Measurements from ENCODE around the gene TRIM8. TPM values are rescaled to one million over a fixed set of nuclear protein-coding genes. Genes with fewer than 3 reads are reported as not detected.

The TRIM8 gene
- total RNA-seq, result 100 to 1,000 TPM; 136 to 173 TPM
- polyA plus RNA-seq, result 100 to 1,000 TPM in 1 of 2 donors, 10 to 100 TPM in 1; 81.5 to 104 TPM
- long read RNA-seq, donor 1, full-length matches to known transcripts, result 30 of 30 reads
- long read RNA-seq, donor 1, partial matches to known transcripts, result 0 of 30 reads
- long read RNA-seq, donor 1, other reads (novel, unspliced or antisense), result 0 of 30 reads
- long read RNA-seq, donor 2, full-length matches to known transcripts, result 11 of 11 reads
- long read RNA-seq, donor 2, partial matches to known transcripts, result 0 of 11 reads
- long read RNA-seq, donor 2, other reads (novel, unspliced or antisense), result 0 of 11 reads
- long read RNA-seq, donor 3, full-length matches to known transcripts, result 9 of 9 reads
- long read RNA-seq, donor 3, partial matches to known transcripts, result 0 of 9 reads
- long read RNA-seq, donor 3, other reads (novel, unspliced or antisense), result 0 of 9 reads
- long read RNA-seq, donor 4, full-length matches to known transcripts, result 10 of 10 reads
- long read RNA-seq, donor 4, partial matches to known transcripts, result 0 of 10 reads
- long read RNA-seq, donor 4, other reads (novel, unspliced or antisense), result 0 of 10 reads
- long read RNA-seq, donor 5, full-length matches to known transcripts, result 21 of 21 reads
- long read RNA-seq, donor 5, partial matches to known transcripts, result 0 of 21 reads
- long read RNA-seq, donor 5, other reads (novel, unspliced or antisense), result 0 of 21 reads

- WGBS, 2 donors, result 0% methylated on average over 58 to 80 of the region's 80 CpGs
- no peaks in the 10 kb centered on the region for H3K27me3 ChIP-seq (ENCODE audit: control insufficient read depth in 3 of 3, insufficient read depth in 3 of 3, low read length in 2 of 3)
- peaks cover 17 to 39% (median 25%) of the 10 kb centered on the region in 5 donors for H3K4me1 ChIP-seq (ENCODE audit: control insufficient read depth in 5 of 5, insufficient read depth in 5 of 5, low read length in 5 of 5)
- H3K9ac ChIP-seq (ENCODE audit: insufficient read depth in 1 of 2, low read length in 2 of 2), result peak within 1 kb of the TSS; percentile 73 to 93
- TF ChIP-seq, protein P1, sequence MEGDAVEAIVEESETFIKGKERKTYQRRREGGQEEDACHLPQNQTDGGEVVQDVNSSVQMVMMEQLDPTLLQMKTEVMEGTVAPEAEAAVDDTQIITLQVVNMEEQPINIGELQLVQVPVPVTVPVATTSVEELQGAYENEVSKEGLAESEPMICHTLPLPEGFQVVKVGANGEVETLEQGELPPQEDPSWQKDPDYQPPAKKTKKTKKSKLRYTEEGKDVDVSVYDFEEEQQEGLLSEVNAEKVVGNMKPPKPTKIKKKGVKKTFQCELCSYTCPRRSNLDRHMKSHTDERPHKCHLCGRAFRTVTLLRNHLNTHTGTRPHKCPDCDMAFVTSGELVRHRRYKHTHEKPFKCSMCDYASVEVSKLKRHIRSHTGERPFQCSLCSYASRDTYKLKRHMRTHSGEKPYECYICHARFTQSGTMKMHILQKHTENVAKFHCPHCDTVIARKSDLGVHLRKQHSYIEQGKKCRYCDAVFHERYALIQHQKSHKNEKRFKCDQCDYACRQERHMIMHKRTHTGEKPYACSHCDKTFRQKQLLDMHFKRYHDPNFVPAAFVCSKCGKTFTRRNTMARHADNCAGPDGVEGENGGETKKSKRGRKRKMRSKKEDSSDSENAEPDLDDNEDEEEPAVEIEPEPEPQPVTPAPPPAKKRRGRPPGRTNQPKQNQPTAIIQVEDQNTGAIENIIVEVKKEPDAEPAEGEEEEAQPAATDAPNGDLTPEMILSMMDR (IDR thresholded peaks at IDR 0.05; ENCODE audit: control extremely low read depth, extremely low read depth), result no peak
- H3K36me3 ChIP-seq (ENCODE audit: control insufficient read depth in 4 of 4, insufficient read depth in 4 of 4, low read length in 4 of 4), result peaks cover 0 to 12% (median 0%) of the 10 kb centered on the region in 4 donors
- H3K27ac ChIP-seq (ENCODE audit: low read depth in 1 of 2, low read length in 1 of 2), result peak within 1 kb of the TSS; percentile 98 to 100
- DNase-seq, result peak; percentile 55 to 67 (median 61)
- no peak for ATAC-seq (ENCODE audit: insufficient read depth, low FRiP score)
- H3K4me3 ChIP-seq, result peak within 1 kb of the TSS; percentile 87
- H3K9me3 ChIP-seq (ENCODE audit: control insufficient read depth in 4 of 4, insufficient read depth in 3 of 4, low read length in 3 of 4), result no peaks in the 10 kb centered on the region
Measured at GRCh38 chr10:102644066-102644645, at the start of gene TRIM8. TRIM8 (plus strand) TSS chr10:102644479; CDS start chr10:102644618, 139 bp downstream.

GRCh38 chr10:102595293-102595692 is 49.0 kb upstream of the TRIM8 start:
- H3K9ac ChIP-seq (ENCODE audit: insufficient read depth in 1 of 2, low read length in 2 of 2), result no peak overlapping the region
- H3K4me1 ChIP-seq (ENCODE audit: control insufficient read depth in 5 of 5, insufficient read depth in 5 of 5, low read length in 5 of 5), result peaks cover 9 to 20% (median 17%) of the 10 kb centered on the region in 5 donors
- H3K36me3 ChIP-seq (ENCODE audit: control insufficient read depth in 4 of 4, insufficient read depth in 4 of 4, low read length in 4 of 4), result peaks cover 0 to 25% (median 17%) of the 10 kb centered on the region in 4 donors
- TF ChIP-seq, protein P1 (IDR thresholded peaks at IDR 0.05; ENCODE audit: control extremely low read depth, extremely low read depth), result no peak
- H3K27me3 ChIP-seq (ENCODE audit: control insufficient read depth in 3 of 3, insufficient read depth in 3 of 3, low read length in 2 of 3), result no peaks in the 10 kb centered on the region
- peak overlapping the region in 1 of 2 donors; percentile 44 for H3K27ac ChIP-seq (ENCODE audit: low read depth in 1 of 2, low read length in 1 of 2)
- no peak overlapping the region for H3K4me3 ChIP-seq
- DNase-seq (no peak), ATAC-seq (ENCODE audit: insufficient read depth, low FRiP score) (no peak)
- H3K9me3 ChIP-seq (ENCODE audit: control insufficient read depth in 4 of 4, insufficient read depth in 3 of 4, low read length in 3 of 4), result no peaks in the 10 kb centered on the region
- WGBS, 2 donors, result 45 to 48% methylated on average over 2 of the region's 2 CpGs

- TF ChIP-seq, protein P1 (IDR thresholded peaks at IDR 0.05; ENCODE audit: control extremely low read depth, extremely low read depth), result no peak
- Histone ChIP-seq H3K9ac (ENCODE audit: insufficient read depth in 1 of 2, low read length in 2 of 2) (no peak overlapping the region), H3K4me1 (ENCODE audit: control insufficient read depth in 5 of 5, insufficient read depth in 5 of 5, low read length in 5 of 5) (peaks cover 10 to 25% (median 23%) of the 10 kb centered on the region in 5 donors), H3K27me3 (ENCODE audit: control insufficient read depth in 3 of 3, insufficient read depth in 3 of 3, low read length in 2 of 3) (no peaks in the 10 kb centered on the region), H3K27ac (ENCODE audit: low read depth in 1 of 2, low read length in 1 of 2) (peak overlapping the region in 1 of 2 donors; percentile 4), H3K4me3 (no peak overlapping the region), H3K9me3 (ENCODE audit: control insufficient read depth in 4 of 4, insufficient read depth in 3 of 4, low read length in 3 of 4) (no peaks in the 10 kb centered on the region), H3K36me3 (ENCODE audit: control insufficient read depth in 4 of 4, insufficient read depth in 4 of 4, low read length in 4 of 4) (peaks cover 0 to 27% (median 18%) of the 10 kb centered on the region in 4 donors)
- ATAC-seq (ENCODE audit: insufficient read depth, low FRiP score) (no peak), DNase-seq (no peak)
- whole genome bisulfite sequencing, 2 donors, result 77% methylated on average over 4 of the region's 4 CpGs
Measured at GRCh38 chr10:102595897-102596296, 48.4 kb upstream of the TRIM8 start.

All from lung (tissue), 16 donors.